Neural cell (in vitro differentiated cells): ENCODE measurements around the gene MAPK8IP3. TPM values are rescaled to one million over a fixed set of nuclear protein-coding genes. Genes with fewer than 3 reads are reported as not detected.

Experiments
- H2AFZ ChIP-seq: fragments of 200-600, 300-800 bp; sonication (generic), shearing (Covaris generic); 2 replicates; pipeline ENCODE4 v1.6.0; 2014; ENCODE audit warnings: low read depth, mild to moderate bottlenecking, antibody characterized with exemption, low read length, moderate library complexity
- H3F3A ChIP-seq: fragments of 200-600 bp; shearing (Covaris generic); 2 replicates; pipeline ENCODE4 v1.6.1; 2016; ENCODE audit warnings: mild to moderate bottlenecking, moderate library complexity, mixed read lengths, antibody characterized with exemption, low read length; ENCODE audit not compliant: insufficient read depth, poor library complexity, severe bottlenecking
- H3K27ac ChIP-seq: fragments of 200-600, 300-800 bp; sonication (generic), shearing (Covaris generic); 2 replicates; pipeline ENCODE4 v1.5.1; 2014; ENCODE audit warnings: mild to moderate bottlenecking, low read length, moderate library complexity
- H3K27me3 ChIP-seq: fragments of 300-800, 200-600 bp; sonication (generic), shearing (Covaris generic); 2 replicates; pipeline ENCODE4 v1.6.0; 2014; ENCODE audit warnings: mild to moderate bottlenecking, low read depth, low read length, moderate library complexity; ENCODE audit not compliant: insufficient read depth
- H3K36me3 ChIP-seq: fragments of 300-800, 200-600 bp; sonication (generic), shearing (Covaris generic); 2 replicates; pipeline ENCODE4 v1.5.1; 2014; ENCODE audit warnings: mild to moderate bottlenecking, antibody characterized with exemption, low read length, moderate library complexity; ENCODE audit not compliant: insufficient read depth
- H3K4me2 ChIP-seq: fragments of 300-800, 200-600 bp; sonication (generic), shearing (Covaris generic); 2 replicates; pipeline ENCODE4 v1.6.0; 2014; ENCODE audit warnings: mild to moderate bottlenecking, low read length
- H3K4me3 ChIP-seq: fragments of 300-800, 200-600 bp; sonication (generic), shearing (Covaris generic); 2 replicates; pipeline ENCODE4 v1.5.1; 2014; ENCODE audit warnings: mild to moderate bottlenecking, low read length, moderate library complexity
- H3K79me2 ChIP-seq: fragments of 200-600 bp; shearing (Covaris generic); replicated peaks from 2 replicates; pipeline ENCODE4 v1.6.0; 2014; ENCODE audit warnings: mild to moderate bottlenecking, low read length, moderate library complexity; ENCODE audit not compliant: insufficient read depth
- H3K9ac ChIP-seq: fragments of 300-800, 200-600 bp; sonication (generic), shearing (Covaris generic); 2 replicates; pipeline ENCODE4 v1.6.1; 2016; ENCODE audit warnings: mild to moderate bottlenecking, low read length, mixed read lengths
- H3K9me2 ChIP-seq: fragments of 200-600 bp; shearing (Covaris generic); 2 replicates; pipeline ENCODE4 v1.6.1; 2016; ENCODE audit warnings: mild to moderate bottlenecking, low read length, mixed read lengths; ENCODE audit not compliant: insufficient read depth
- H3K9me3 ChIP-seq: fragments of 200-600, 300-800 bp; sonication (generic), shearing (Covaris generic); 2 replicates; pipeline ENCODE4 v1.6.1; 2016; ENCODE audit warnings: mild to moderate bottlenecking, mixed run types, low read length, moderate library complexity, mixed read lengths
- H4K20me1 ChIP-seq: fragments of 200-600 bp; shearing (Covaris generic); 2 replicates; pipeline ENCODE4 v1.6.1; 2016; ENCODE audit warnings: mild to moderate bottlenecking, mixed run types; ENCODE audit not compliant: insufficient read depth
- CTCF ChIP-seq: fragments of 450-650 bp; IDR thresholded peaks from 2 replicates; pipeline ENCODE4 v1.5.1; 2014; ENCODE audit warnings: antibody characterized with exemption, mild to moderate bottlenecking, moderate library complexity; ENCODE audit not compliant: poor library complexity, severe bottlenecking
- EP300 ChIP-seq: fragments of 450-650 bp; conservative IDR thresholded peaks from 2 replicates; pipeline ENCODE4 v1.6.1; 2014; ENCODE audit warnings: antibody characterized with exemption, mild to moderate bottlenecking, moderate library complexity; ENCODE audit not compliant: poor library complexity, severe bottlenecking
- EZH2 ChIP-seq: fragments of 200-600, 300-800 bp; shearing (Covaris generic), sonication (generic); IDR thresholded peaks from 2 replicates; pipeline ENCODE4 v1.6.1; 2014; ENCODE audit warnings: antibody characterized with exemption, low read length, borderline replicate concordance, mild to moderate bottlenecking; ENCODE audit not compliant: insufficient read depth, poor library complexity, severe bottlenecking
- MXI1 ChIP-seq: fragments of 450-650 bp; conservative IDR thresholded peaks from 2 replicates; pipeline ENCODE4 v1.6.1; 2014; ENCODE audit warnings: antibody characterized with exemption, mild to moderate bottlenecking; ENCODE audit not compliant: poor library complexity, severe bottlenecking
- POLR2AphosphoS5 ChIP-seq: IDR thresholded peaks from 2 replicates; pipeline ENCODE4 v1.6.1; 2012
- RAD21 ChIP-seq: fragments of 450-650 bp; conservative IDR thresholded peaks from 2 replicates; pipeline ENCODE4 v1.6.1; 2014; ENCODE audit warnings: antibody characterized with exemption, mild to moderate bottlenecking, moderate library complexity
- REST ChIP-seq: IDR thresholded peaks from 2 replicates; pipeline ENCODE4 v1.6.1; 2012; ENCODE audit warnings: borderline replicate concordance
- SMC3 ChIP-seq: fragments of 450-650 bp; conservative IDR thresholded peaks from 2 replicates; pipeline ENCODE4 v1.6.1; 2014; ENCODE audit warnings: antibody characterized with exemption, mild to moderate bottlenecking, moderate library complexity; ENCODE audit not compliant: poor library complexity
- TAF1 ChIP-seq: IDR thresholded peaks from 2 replicates; pipeline ENCODE4 v1.6.1; 2012; ENCODE audit warnings: low read depth
- polyA plus RNA-seq: library from polyadenylated mRNA; depleted of rRNA; stranded (reverse); fragments of >200 nt; gene quantifications from 2 replicates; pipeline ENCODE4 v1.2.3, GENCODE V29; 2014

MAPK8IP3 gene
- polyA plus RNA-seq, 1 donor from 2014 or later: 51.0 TPM

- no peaks in the 10 kb centered on the region for H3K9me2 ChIP-seq
- no peaks in the 10 kb centered on the region for H3K79me2 ChIP-seq
- H3K4me3 ChIP-seq: no peak overlapping the region
- H3K9ac ChIP-seq: no peak overlapping the region
- TF ChIP-seq REST (no peak), EZH2 (no peak), MXI1 (no peak)
- peaks cover 7% of the 10 kb centered on the region for H3K36me3 ChIP-seq
- no peaks in the 10 kb centered on the region for H4K20me1 ChIP-seq
- no peaks in the 10 kb centered on the region for H3K27me3 ChIP-seq
- no peaks in the 10 kb centered on the region for H3K9me3 ChIP-seq
- no peak overlapping the region for H3K27ac ChIP-seq
- no peak overlapping the region for H2AFZ ChIP-seq
- H3K4me2 ChIP-seq: no peak overlapping the region
- no peaks in the 10 kb centered on the region for H3F3A ChIP-seq
Measured at GRCh38 chr16:1745181-1745899, 39.3 kb downstream of the MAPK8IP3 start.

- H3F3A ChIP-seq: no peaks in the 10 kb centered on the region
- no peak for TF ChIP-seq POLR2AphosphoS5
- no peak overlapping the region for H3K4me3 ChIP-seq
- no peak overlapping the region for H2AFZ ChIP-seq
- no peaks in the 10 kb centered on the region for H3K27me3 ChIP-seq
- no peaks in the 10 kb centered on the region for H3K9me3 ChIP-seq
- H3K79me2 ChIP-seq: no peaks in the 10 kb centered on the region
- H3K4me2 ChIP-seq: no peak overlapping the region
- no peaks in the 10 kb centered on the region for H3K9me2 ChIP-seq
- peaks cover 7% of the 10 kb centered on the region for H3K36me3 ChIP-seq
- H3K27ac ChIP-seq: no peak overlapping the region
- H4K20me1 ChIP-seq: no peaks in the 10 kb centered on the region
- no peak overlapping the region for H3K9ac ChIP-seq
Measured at GRCh38 chr16:1745900-1746692, 40.1 kb downstream of the MAPK8IP3 start.

GRCh38 chr16:1746693-1747195 lies 40.7 kb downstream of the MAPK8IP3 start:
- no peak for TF ChIP-seq SMC3
- TF ChIP-seq TAF1: no peak
- no peak for TF ChIP-seq CTCF
- no peak for TF ChIP-seq EP300
- TF ChIP-seq REST: no peak
- TF ChIP-seq RAD21: no peak
- Histone ChIP-seq H2AFZ (no peak overlapping the region), H3K79me2 (no peaks in the 10 kb centered on the region), H3K27me3 (no peaks in the 10 kb centered on the region), H3K27ac (no peak overlapping the region), H3K9ac (no peak overlapping the region), H3K4me2 (no peak overlapping the region), H3F3A (no peaks in the 10 kb centered on the region), H3K4me3 (no peak overlapping the region), H3K9me2 (no peaks in the 10 kb centered on the region), H4K20me1 (no peaks in the 10 kb centered on the region), H3K36me3 (peaks cover 7% of the 10 kb centered on the region), H3K9me3 (no peaks in the 10 kb centered on the region)
